Panc1 (cell line): ENCODE results near the gene GPD2. TPM values are rescaled to one million over a fixed set of nuclear protein-coding genes. Genes with fewer than 3 reads are reported as not detected.
"Not testable (repeated sequence)": the region's sequence is repeated elsewhere in the genome, so short reads cannot be mapped to it uniquely, and the experiment has no call there.

Experiments used
- ATAC-seq: fragments of 200-7000 bp; cut with Tn5 transposase; 2 replicates; pipeline ENCODE4 v1.9.1; 2020; ENCODE audit warnings: mild to moderate bottlenecking, moderate library complexity
- BruUV-seq: library from RNA; stranded (reverse); fragments of 400-500 nt; replicated peaks from 2 replicates; lab custom pipeline; 2021; lab: Mats Ljungman, UMichigan
- CTCF ChIA-PET: fragments of 300-600 bp; sonication (Branson Sonifier 250); formaldehyde crosslinking; loops from one replicate; lab custom pipeline; 2022; ENCODE audit warnings: antibody characterized with exemption; lab: Charles Lee
- POLR2A ChIA-PET: fragments of 300-600 bp; sonication (Branson Sonifier 250); formaldehyde crosslinking; loops from one replicate; lab custom pipeline; 2022; ENCODE audit warnings: antibody characterized with exemption; lab: Charles Lee
- DNase-seq: peaks from one replicate; pipeline ENCODE4 v3.0.0-alpha.2; 2010; ENCODE audit warnings: low read depth, low spot score
- H3K27ac ChIP-seq: 2 replicates; pipeline ENCODE4 v1.5.1; 2011; ENCODE audit warnings: mild to moderate bottlenecking, low read length, inconsistent platforms
- H3K27me3 ChIP-seq: fragments of 200-500 bp; sonication (Bioruptor generic); 2 replicates; pipeline ENCODE4 v1.6.0; 2014; ENCODE audit warnings: low read length, inconsistent platforms; ENCODE audit not compliant: control insufficient read depth, insufficient read depth
- H3K36me3 ChIP-seq: fragments of 200-500 bp; sonication (Bioruptor generic); 2 replicates; pipeline ENCODE4 v1.5.1; 2014; ENCODE audit warnings: inconsistent platforms, mild to moderate bottlenecking, low read length, moderate library complexity; ENCODE audit not compliant: control insufficient read depth, insufficient read depth
- H3K4me1 ChIP-seq: 2 replicates; pipeline ENCODE4 v1.5.1; 2011; ENCODE audit warnings: inconsistent platforms, mild to moderate bottlenecking, low read length, moderate library complexity; ENCODE audit not compliant: control insufficient read depth, insufficient read depth
- H3K4me3 ChIP-seq, 2 experiments: 2 replicates each; pipeline ENCODE4 v1.5.1; 2011 to 2012; ENCODE audit warnings: low read depth in 2 of 2, low read length in 2 of 2, mild to moderate bottlenecking in 2 of 2, inconsistent platforms in 1 of 2, moderate library complexity in 1 of 2
- H3K9me3 ChIP-seq: fragments of 200-500 bp; sonication (Bioruptor generic); 2 replicates; pipeline ENCODE4 v1.5.1; 2014; ENCODE audit warnings: low read depth, mild to moderate bottlenecking, inconsistent platforms, low read length, moderate library complexity; ENCODE audit not compliant: control insufficient read depth, insufficient read depth
- CTCF ChIP-seq: fragments of 450-650 bp; IDR thresholded peaks from 2 replicates; pipeline ENCODE4 v1.5.1; 2017; ENCODE audit warnings: mild to moderate bottlenecking
- POLR2AphosphoS5 ChIP-seq: IDR thresholded peaks from 2 replicates; pipeline ENCODE4 v1.6.1; 2012; ENCODE audit warnings: mild to moderate bottlenecking, low read depth, low read length, moderate library complexity
- SIN3A ChIP-seq: IDR thresholded peaks from 2 replicates; pipeline ENCODE4 v1.6.1; 2012; ENCODE audit warnings: low read depth, mild to moderate bottlenecking, low read length, moderate library complexity, borderline replicate concordance; ENCODE audit not compliant: insufficient read depth
- TCF7L2 ChIP-seq: IDR thresholded peaks from 2 replicates; pipeline ENCODE4 v1.6.1; 2011; ENCODE audit warnings: mild to moderate bottlenecking, low read depth, low read length, inconsistent platforms
- in situ Hi-C: cut with HindIII; loops from 2 replicates; pipeline ENCODE4 v1.10.0; 2016; ENCODE audit warnings: low sequenced_read_pairs, low pct_unique_long_range_greater_than_20kb
- intact Hi-C: fragments of 100-400 bp; cut with micrococcal nuclease; formaldehyde crosslinking; loops from one replicate; pipeline ENCODE4 v1.10.0; 2022; ENCODE audit not compliant: unreplicated experiment
- total RNA-seq: library from RNA; stranded (reverse); gene quantifications from one replicate; pipeline ENCODE4 v1.2.1, GENCODE V29; 2021; ENCODE audit not compliant: unreplicated experiment
- TF ChIP-seq, protein P1 (sequence below), 2 experiments: IDR thresholded peaks; 2 replicates each; pipeline ENCODE4 v1.6.1; 2011 to 2012; ENCODE audit warnings: low read depth in 2 of 2, control low read depth in 1 of 2, low read length in 1 of 2, mild to moderate bottlenecking in 1 of 2, moderate library complexity in 1 of 2; ENCODE audit not compliant: insufficient read depth in 1 of 2

GPD2 gene
- total RNA-seq, 1 experiment from 2014 or later, result 27.5 TPM

DNA sequence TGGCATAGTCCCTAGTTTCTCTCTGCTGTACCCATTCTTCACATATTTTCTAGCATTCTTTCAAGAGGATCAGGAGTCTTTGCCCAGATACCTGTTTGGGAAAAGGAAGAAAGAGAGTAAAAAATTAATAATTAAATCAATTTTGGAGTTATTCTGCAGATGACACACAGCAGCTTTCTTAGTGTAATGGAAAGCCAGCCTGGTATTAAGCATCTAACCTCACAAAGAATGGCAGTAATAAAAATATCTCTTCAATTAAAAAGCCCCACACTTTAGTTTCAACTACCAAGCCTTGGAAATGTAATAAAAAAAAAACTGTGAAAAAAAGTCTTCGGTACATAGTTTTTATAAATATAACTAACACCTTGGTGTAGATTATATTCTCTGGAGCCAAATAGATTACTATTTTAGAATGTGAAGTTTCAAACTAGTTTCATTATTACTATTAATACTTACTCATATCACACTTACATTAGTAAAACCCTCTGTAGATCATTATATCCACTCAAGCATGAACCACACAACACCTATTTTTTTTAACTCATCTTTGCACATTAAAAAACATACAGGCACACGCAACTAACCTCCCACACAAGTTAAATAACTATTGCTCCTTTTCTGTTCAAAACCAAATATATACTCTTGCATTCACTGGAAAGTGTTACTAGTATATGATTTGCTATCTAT lies 90.9 kb downstream of the GPD2 start:
- BruUV-seq, result no TSS peak
- DNase-seq (no peak), ATAC-seq (no peak)
- H3K9me3 ChIP-seq, result no peaks in the 10 kb centered on the region
- CTCF ChIA-PET, result interaction anchor here (0.8 kb wide), 1 partner anchor 775 kb away, joined by 4 read pairs; no protein-coding TSS in a partner anchor
- no peak overlapping the region for H3K4me3 ChIP-seq
- intact Hi-C loops (no loop called here), in situ Hi-C loops (no loop called here)
- no peaks in the 10 kb centered on the region for H3K4me1 ChIP-seq
- no peaks in the 10 kb centered on the region for H3K27me3 ChIP-seq
- no peaks in the 10 kb centered on the region; the same call in 1 of the 2 replicates for H3K36me3 ChIP-seq
- H3K27ac ChIP-seq, result no peak overlapping the region
- TF ChIP-seq TCF7L2 (no peak), CTCF (no peak), SIN3A (no peak), POLR2AphosphoS5 (no peak)
- TF ChIP-seq, protein P1, sequence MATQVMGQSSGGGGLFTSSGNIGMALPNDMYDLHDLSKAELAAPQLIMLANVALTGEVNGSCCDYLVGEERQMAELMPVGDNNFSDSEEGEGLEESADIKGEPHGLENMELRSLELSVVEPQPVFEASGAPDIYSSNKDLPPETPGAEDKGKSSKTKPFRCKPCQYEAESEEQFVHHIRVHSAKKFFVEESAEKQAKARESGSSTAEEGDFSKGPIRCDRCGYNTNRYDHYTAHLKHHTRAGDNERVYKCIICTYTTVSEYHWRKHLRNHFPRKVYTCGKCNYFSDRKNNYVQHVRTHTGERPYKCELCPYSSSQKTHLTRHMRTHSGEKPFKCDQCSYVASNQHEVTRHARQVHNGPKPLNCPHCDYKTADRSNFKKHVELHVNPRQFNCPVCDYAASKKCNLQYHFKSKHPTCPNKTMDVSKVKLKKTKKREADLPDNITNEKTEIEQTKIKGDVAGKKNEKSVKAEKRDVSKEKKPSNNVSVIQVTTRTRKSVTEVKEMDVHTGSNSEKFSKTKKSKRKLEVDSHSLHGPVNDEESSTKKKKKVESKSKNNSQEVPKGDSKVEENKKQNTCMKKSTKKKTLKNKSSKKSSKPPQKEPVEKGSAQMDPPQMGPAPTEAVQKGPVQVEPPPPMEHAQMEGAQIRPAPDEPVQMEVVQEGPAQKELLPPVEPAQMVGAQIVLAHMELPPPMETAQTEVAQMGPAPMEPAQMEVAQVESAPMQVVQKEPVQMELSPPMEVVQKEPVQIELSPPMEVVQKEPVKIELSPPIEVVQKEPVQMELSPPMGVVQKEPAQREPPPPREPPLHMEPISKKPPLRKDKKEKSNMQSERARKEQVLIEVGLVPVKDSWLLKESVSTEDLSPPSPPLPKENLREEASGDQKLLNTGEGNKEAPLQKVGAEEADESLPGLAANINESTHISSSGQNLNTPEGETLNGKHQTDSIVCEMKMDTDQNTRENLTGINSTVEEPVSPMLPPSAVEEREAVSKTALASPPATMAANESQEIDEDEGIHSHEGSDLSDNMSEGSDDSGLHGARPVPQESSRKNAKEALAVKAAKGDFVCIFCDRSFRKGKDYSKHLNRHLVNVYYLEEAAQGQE (IDR thresholded peaks at IDR 0.05; ENCODE audit: insufficient read depth in 1 of 2, low read depth in 2 of 2, low read length in 1 of 2), result no peak
- POLR2A ChIA-PET, result no interaction called here

DNA sequence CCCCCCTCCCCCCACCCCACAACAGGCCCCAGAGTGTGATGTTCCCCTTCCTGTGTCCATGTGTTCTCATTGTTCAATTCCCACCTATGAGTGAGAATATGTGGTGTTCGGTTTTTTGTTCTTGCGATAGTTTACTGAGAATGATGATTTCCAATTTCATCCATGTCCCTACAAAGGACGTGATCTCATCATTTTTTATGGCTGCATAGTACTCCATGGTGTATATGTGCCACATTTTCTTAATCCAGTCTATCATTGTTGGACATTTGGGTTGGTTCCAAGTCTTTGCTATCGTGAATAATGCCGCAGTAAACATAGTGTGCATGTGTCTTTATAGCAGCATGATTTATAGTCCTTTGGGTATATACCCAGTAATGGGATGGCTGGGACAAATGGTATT lies 92.4 kb downstream of the GPD2 start:
- DNase-seq, H3K9me3 ChIP-seq, in situ Hi-C loops, POLR2A ChIA-PET, intact Hi-C loops, BruUV-seq, ATAC-seq, H3K4me3 ChIP-seq, H3K27ac ChIP-seq, H3K4me1 ChIP-seq, CTCF ChIA-PET, H3K36me3 ChIP-seq, H3K27me3 ChIP-seq: not testable (repeated sequence)

- Histone ChIP-seq H3K36me3 (no peaks in the 10 kb centered on the region), H3K4me3 (no peak overlapping the region), H3K27me3 (no peaks in the 10 kb centered on the region), H3K27ac (no peak overlapping the region), H3K9me3 (no peaks in the 10 kb centered on the region), H3K4me1 (no peaks in the 10 kb centered on the region)
- ChIA-PET POLR2A (interaction anchor here (0.6 kb wide), 2 partner anchors 17 to 51 kb away, joined by 3 to 6 read pairs; no protein-coding TSS in a partner anchor), CTCF (no interaction called here)
- TF ChIP-seq POLR2AphosphoS5 (no peak), TCF7L2 (no peak)
- TF ChIP-seq, protein P1 (IDR thresholded peaks at IDR 0.05; ENCODE audit: insufficient read depth in 1 of 2, low read depth in 2 of 2, low read length in 1 of 2), result no peak
- in situ Hi-C loops (no loop called here), intact Hi-C loops (no loop called here)
- no peak for DNase-seq
- no peak for ATAC-seq
- BruUV-seq, result no TSS peak
Observed at GRCh38 chr2:156532989-156533388, 96.8 kb downstream of the GPD2 start.
